ENCODE measurements around the gene LIME1.

The LIME1 gene

GRCh38 chr20:63739130-63740069 lies 2.9 kb downstream of the LIME1 start, which contains the start of gene SLC2A4RG:
Gene SLC2A4RG, plus strand, starts transcription at chr20:63739776. Its CDS starts 137 bp downstream, at chr20:63739913.
- no peak for FAIRE-seq

- FAIRE-seq = no peak
Observed at GRCh38 chr20:63740070-63740626, 3.7 kb downstream of the LIME1 start.

- FAIRE-seq = no peak
Observed at GRCh38 chr20:63740627-63741353, 4.3 kb downstream of the LIME1 start.

GRCh38 chr20:63741354-63741675 lies 4.9 kb downstream of the LIME1 start:
- FAIRE-seq = no peak

- no peak for FAIRE-seq
Observed at GRCh38 chr20:63741676-63742380, 5.4 kb downstream of the LIME1 start.

GRCh38 chr20:63742381-63743024 lies 6.0 kb downstream of the LIME1 start:
- no peak for FAIRE-seq

GRCh38 chr20:63743210-63743970 lies 6.9 kb downstream of the LIME1 start:
- FAIRE-seq = no peak

- no peak for FAIRE-seq
Observed at GRCh38 chr20:63744158-63744557, 7.7 kb downstream of the LIME1 start.

- no peak for FAIRE-seq
Observed at GRCh38 chr20:63744574-63745423, 8.3 kb downstream of the LIME1 start.

GRCh38 chr20:63745424-63745805 lies 9.0 kb downstream of the LIME1 start:
- FAIRE-seq = no peak

GRCh38 chr20:63745961-63746731 lies 9.7 kb downstream of the LIME1 start:
- no peak for FAIRE-seq

GRCh38 chr20:63746751-63747315 lies 10.4 kb downstream of the LIME1 start:
- FAIRE-seq = no peak

GRCh38 chr20:63747622-63748069 lies 11.2 kb downstream of the LIME1 start:
- FAIRE-seq = no peak

GRCh38 chr20:63748070-63748933 lies 11.8 kb downstream of the LIME1 start:
- no peak for FAIRE-seq

- no peak for FAIRE-seq
Observed at GRCh38 chr20:63748934-63749270, 12.4 kb downstream of the LIME1 start.

GRCh38 chr20:63749597-63750508 lies 13.4 kb downstream of the LIME1 start:
- no peak for FAIRE-seq

GRCh38 chr20:63750807-63751470 lies 14.5 kb downstream of the LIME1 start:
- FAIRE-seq = no peak
